ENCODE results near the gene LIPE. TPM values are rescaled to one million over a fixed set of nuclear protein-coding genes. Genes with fewer than 3 reads are reported as not detected.

LIPE gene
- total RNA-seq, 4 donors from 2014 or later, result 77.1 to 717 (median 234) TPM

- TF ChIP-seq CTCF (IDR thresholded peaks at IDR 0.05) (no peak), EP300 (IDR thresholded peaks at IDR 0.05) (no peak), POLR2A (IDR thresholded peaks at IDR 0.05) (no peak)
- 92 to 95% methylated on average over 11 of the region's 11 CpGs for whole genome bisulfite sequencing, 2 donors
These were observed 58.8 kb downstream of the LIPE start for GRCh38 chr19:42368360-42368759.

GRCh38 chr19:42367929-42368328 lies 59.3 kb downstream of the LIPE start:
- DNase-seq (ENCODE audit: low spot score in 2 of 2), result no peak
- H3K27ac ChIP-seq, result no peak overlapping the region
- H3K27me3 ChIP-seq, result no peaks in the 10 kb centered on the region
- no peak overlapping the region for H3K4me3 ChIP-seq
- WGBS, 2 donors, result 95% methylated on average over 4 of the region's 4 CpGs
- peaks cover 0 to 7% (median 0%) of the 10 kb centered on the region in 4 donors for H3K9me3 ChIP-seq
- peaks cover 0 to 90% (median 0%) of the 10 kb centered on the region in 3 donors for H3K36me3 ChIP-seq
- TF ChIP-seq POLR2A (IDR thresholded peaks at IDR 0.05) (no peak), EP300 (IDR thresholded peaks at IDR 0.05) (no peak), CTCF (IDR thresholded peaks at IDR 0.05) (no peak)
- H3K4me1 ChIP-seq, result peaks cover 0 to 4% (median 0%) of the 10 kb centered on the region in 4 donors

More at GRCh38 chr19:42368360-42368759, 58.8 kb downstream of the LIPE start:
- H3K4me3 ChIP-seq, result no peak overlapping the region
- H3K9me3 ChIP-seq, result peaks cover 0 to 3% (median 0%) of the 10 kb centered on the region in 4 donors
- H3K27ac ChIP-seq, result no peak overlapping the region
- DNase-seq (ENCODE audit: low spot score in 2 of 2), result no peak
- H3K36me3 ChIP-seq, result peaks cover 0 to 90% (median 0%) of the 10 kb centered on the region in 3 donors
- H3K4me1 ChIP-seq, result peaks cover 0 to 4% (median 0%) of the 10 kb centered on the region in 4 donors
- no peaks in the 10 kb centered on the region for H3K27me3 ChIP-seq

- peaks cover 0 to 7% (median 0%) of the 10 kb centered on the region in 4 donors for H3K9me3 ChIP-seq
- TF ChIP-seq EP300 (IDR thresholded peaks at IDR 0.05) (no peak), CTCF (IDR thresholded peaks at IDR 0.05) (no peak), POLR2A (IDR thresholded peaks at IDR 0.05) (no peak)
- peaks cover 0 to 91% (median 0%) of the 10 kb centered on the region in 3 donors for H3K36me3 ChIP-seq
- H3K4me3 ChIP-seq, result no peak overlapping the region
- H3K4me1 ChIP-seq, result peaks cover 0 to 4% (median 0%) of the 10 kb centered on the region in 4 donors
- 25 to 50% methylated on average over 1 of the region's 1 CpG for WGBS, 2 donors
- no peak for DNase-seq (ENCODE audit: low spot score in 2 of 2)
- H3K27ac ChIP-seq, result no peak overlapping the region
- no peaks in the 10 kb centered on the region for H3K27me3 ChIP-seq
These were observed 60.5 kb downstream of the LIPE start for GRCh38 chr19:42366673-42367072.

- Histone ChIP-seq H3K4me1 (no peaks in the 10 kb centered on the region), H3K36me3 (peaks cover 0 to 89% (median 0%) of the 10 kb centered on the region in 3 donors), H3K27ac (peak overlapping the region in 1 of 4 donors; percentile 8), H3K27me3 (no peaks in the 10 kb centered on the region), H3K9me3 (peaks cover 0 to 7% (median 0%) of the 10 kb centered on the region in 4 donors), H3K4me3 (no peak overlapping the region)
- 88% methylated on average over 17 of the region's 17 CpGs for WGBS, 2 donors
- DNase-seq (ENCODE audit: low spot score in 2 of 2), result peak in 1 of 2 donors; percentile 21
- TF ChIP-seq CTCF (IDR thresholded peaks at IDR 0.05) (no peak), EP300 (IDR thresholded peaks at IDR 0.05) (no peak), POLR2A (IDR thresholded peaks at IDR 0.05) (no peak)
These were observed 63.4 kb downstream of the LIPE start for GRCh38 chr19:42363614-42364346.

GRCh38 chr19:42362891-42363440 lies 64.2 kb downstream of the LIPE start:
- Histone ChIP-seq H3K9me3 (peaks cover 0 to 7% (median 0%) of the 10 kb centered on the region in 4 donors), H3K36me3 (peaks cover 0 to 91% (median 0%) of the 10 kb centered on the region in 3 donors), H3K27me3 (no peaks in the 10 kb centered on the region), H3K4me3 (no peak overlapping the region), H3K4me1 (no peaks in the 10 kb centered on the region), H3K27ac (peak overlapping the region in 1 of 4 donors; percentile 47)
- DNase-seq (ENCODE audit: low spot score in 2 of 2), result no peak
- TF ChIP-seq EP300 (IDR thresholded peaks at IDR 0.05), result no peak
- TF ChIP-seq POLR2A (IDR thresholded peaks at IDR 0.05), result no peak
- TF ChIP-seq CTCF (IDR thresholded peaks at IDR 0.05), result no peak
- 90 to 93% methylated on average over 13 of the region's 13 CpGs for WGBS, 2 donors

Data from tibial nerve (tissue), 4 donors.